DMS53 (cell line): ENCODE results near the gene CENPL.

Source experiments
- DNase-seq: peaks from one replicate; lab custom pipeline; 2025; lab: John Stamatoyannopoulos, UW

CENPL gene

GRCh38 chr1:173758110-173758509 lies 66.6 kb downstream of the CENPL start:
- no peak for DNase-seq

GRCh38 chr1:173757666-173758065 lies 67.0 kb downstream of the CENPL start:
- no peak for DNase-seq

GRCh38 chr1:173753830-173754229 lies 70.9 kb downstream of the CENPL start:
- no peak for DNase-seq
